ENCODE data around the gene FAM162A.

FAM162A gene

DNA sequence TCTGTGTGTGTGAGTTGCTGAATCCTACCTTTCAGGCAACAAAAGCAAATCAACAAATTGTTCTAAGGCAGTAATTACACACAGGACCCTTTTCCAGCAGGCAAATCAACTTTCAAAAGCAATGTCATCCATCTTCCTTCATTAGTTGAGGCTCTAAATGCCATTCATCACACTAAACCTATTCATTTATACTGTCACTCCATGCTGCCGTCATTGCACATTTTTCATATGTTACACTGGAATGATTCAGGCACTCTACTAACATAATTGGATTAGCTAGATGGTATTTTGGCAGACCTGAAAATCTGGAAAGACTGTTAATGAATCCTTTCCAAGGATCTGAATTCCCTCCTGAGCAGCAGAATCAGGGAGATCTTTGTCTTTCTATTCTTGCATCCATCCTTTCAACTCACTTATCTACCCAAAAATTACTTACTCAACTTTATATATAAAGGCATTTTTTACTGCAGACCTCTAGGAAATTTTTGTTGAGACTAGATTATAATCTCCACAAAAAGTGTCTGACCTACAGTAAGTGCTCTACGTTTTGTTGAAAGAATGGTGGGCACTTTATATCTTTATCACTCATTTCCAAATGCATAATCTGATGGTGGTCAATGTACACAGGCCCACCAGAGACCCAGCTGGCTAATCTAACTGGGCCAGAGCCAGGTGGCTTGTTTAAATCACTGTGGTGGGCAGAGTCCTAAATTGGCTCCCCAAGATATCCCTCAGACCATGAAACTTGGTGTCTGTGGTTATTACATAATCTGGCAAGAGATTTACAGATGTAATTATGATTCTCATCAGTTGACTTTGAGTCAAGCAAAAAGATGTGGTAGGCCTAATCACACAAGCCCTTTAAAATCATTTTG lies 25.9 kb upstream of the FAM162A start:
- TF ChIP-seq POLR2AphosphoS5 (IDR thresholded peaks at IDR 0.05; ENCODE audit: low read depth, low read length) (no peak), TAF1 (IDR thresholded peaks at IDR 0.05; ENCODE audit: borderline replicate concordance, insufficient read depth, low read length) (no peak), REST (IDR thresholded peaks at IDR 0.05; ENCODE audit: insufficient read depth in 1 of 2, low read depth in 2 of 2, low read length in 2 of 2) (no peak), FOXP2 (optimal IDR thresholded peaks at IDR 0.05; ENCODE audit: borderline replicate concordance, extremely low read depth, extremely low read length, insufficient read depth) (no peak), SIN3A (IDR thresholded peaks at IDR 0.05; ENCODE audit: borderline replicate concordance, insufficient read depth, low read length) (no peak)

GRCh38 chr3:122358703-122359032 lies 25.3 kb upstream of the FAM162A start:
- TF ChIP-seq REST (IDR thresholded peaks at IDR 0.05; ENCODE audit: insufficient read depth in 1 of 2, low read depth in 2 of 2, low read length in 2 of 2) = no peak

GRCh38 chr3:122362026-122362425 lies 22.0 kb upstream of the FAM162A start:
- TF ChIP-seq SIN3A (IDR thresholded peaks at IDR 0.05; ENCODE audit: borderline replicate concordance, insufficient read depth, low read length) (no peak), POLR2AphosphoS5 (IDR thresholded peaks at IDR 0.05; ENCODE audit: low read depth, low read length) (no peak), FOXP2 (optimal IDR thresholded peaks at IDR 0.05; ENCODE audit: borderline replicate concordance, extremely low read depth, extremely low read length, insufficient read depth) (no peak), TAF1 (IDR thresholded peaks at IDR 0.05; ENCODE audit: borderline replicate concordance, insufficient read depth, low read length) (no peak), REST (IDR thresholded peaks at IDR 0.05; ENCODE audit: insufficient read depth in 1 of 2, low read depth in 2 of 2, low read length in 2 of 2) (no peak)

DNA sequence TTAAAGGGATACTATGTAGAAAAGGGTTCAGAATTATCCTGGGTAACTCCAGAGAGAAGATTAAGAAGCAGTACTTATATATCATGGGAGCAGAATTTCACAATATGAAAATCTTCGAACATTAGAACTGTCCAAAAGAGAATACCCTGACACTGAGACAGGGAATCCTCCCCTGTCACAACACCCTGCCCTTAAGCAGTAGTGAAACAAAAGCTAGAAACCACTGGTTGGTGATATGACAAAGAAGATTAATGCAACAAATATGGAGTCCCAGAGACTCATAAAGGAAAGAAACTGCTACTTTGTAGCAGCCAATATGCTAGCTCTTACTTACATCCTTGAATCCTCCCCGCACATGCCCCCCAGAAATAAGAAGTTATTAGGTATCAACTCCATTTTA lies 19.5 kb upstream of the FAM162A start:
- TF ChIP-seq POLR2AphosphoS5 (IDR thresholded peaks at IDR 0.05; ENCODE audit: low read depth, low read length) (no peak), TAF1 (IDR thresholded peaks at IDR 0.05; ENCODE audit: borderline replicate concordance, insufficient read depth, low read length) (no peak), SIN3A (IDR thresholded peaks at IDR 0.05; ENCODE audit: borderline replicate concordance, insufficient read depth, low read length) (no peak), REST (IDR thresholded peaks at IDR 0.05; ENCODE audit: insufficient read depth in 1 of 2, low read depth in 2 of 2, low read length in 2 of 2) (no peak), FOXP2 (optimal IDR thresholded peaks at IDR 0.05; ENCODE audit: borderline replicate concordance, extremely low read depth, extremely low read length, insufficient read depth) (no peak)

DNA sequence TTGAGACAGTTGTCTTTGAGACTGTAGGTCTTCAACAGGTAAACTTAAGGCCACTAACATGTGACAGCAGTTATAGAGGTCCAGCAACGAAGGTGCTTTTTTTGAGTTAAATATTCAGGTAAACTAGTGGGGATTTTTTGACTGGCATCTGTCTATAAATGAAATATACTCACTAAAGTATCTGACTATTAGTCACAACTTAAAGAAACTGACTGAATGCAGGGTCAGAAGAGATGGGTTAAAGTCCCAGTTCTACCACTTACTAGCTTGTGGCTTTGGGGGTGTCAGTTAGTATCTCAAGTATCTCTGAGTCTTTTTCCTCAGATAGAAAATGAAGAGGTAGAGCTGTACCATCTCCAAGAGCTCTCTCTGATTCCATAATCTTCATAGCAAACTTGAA lies 18.9 kb upstream of the FAM162A start:
- TF ChIP-seq FOXP2 (optimal IDR thresholded peaks at IDR 0.05; ENCODE audit: borderline replicate concordance, extremely low read depth, extremely low read length, insufficient read depth) (no peak), POLR2AphosphoS5 (IDR thresholded peaks at IDR 0.05; ENCODE audit: low read depth, low read length) (no peak), SIN3A (IDR thresholded peaks at IDR 0.05; ENCODE audit: borderline replicate concordance, insufficient read depth, low read length) (no peak), TAF1 (IDR thresholded peaks at IDR 0.05; ENCODE audit: borderline replicate concordance, insufficient read depth, low read length) (no peak), REST (IDR thresholded peaks at IDR 0.05; ENCODE audit: insufficient read depth in 1 of 2, low read depth in 2 of 2, low read length in 2 of 2) (no peak)
